Measurements from ENCODE around the gene HNRNPAB. TPM values are rescaled to one million over a fixed set of nuclear protein-coding genes. Genes with fewer than 3 reads are reported as not detected.

The HNRNPAB gene
- total and polyA plus RNA-seq, 9 of the 15 experiments (the other 6 are each of a cell fraction or from before 2014, with no cell fraction given), result 34.6 to 425 (median 236) TPM

DNA sequence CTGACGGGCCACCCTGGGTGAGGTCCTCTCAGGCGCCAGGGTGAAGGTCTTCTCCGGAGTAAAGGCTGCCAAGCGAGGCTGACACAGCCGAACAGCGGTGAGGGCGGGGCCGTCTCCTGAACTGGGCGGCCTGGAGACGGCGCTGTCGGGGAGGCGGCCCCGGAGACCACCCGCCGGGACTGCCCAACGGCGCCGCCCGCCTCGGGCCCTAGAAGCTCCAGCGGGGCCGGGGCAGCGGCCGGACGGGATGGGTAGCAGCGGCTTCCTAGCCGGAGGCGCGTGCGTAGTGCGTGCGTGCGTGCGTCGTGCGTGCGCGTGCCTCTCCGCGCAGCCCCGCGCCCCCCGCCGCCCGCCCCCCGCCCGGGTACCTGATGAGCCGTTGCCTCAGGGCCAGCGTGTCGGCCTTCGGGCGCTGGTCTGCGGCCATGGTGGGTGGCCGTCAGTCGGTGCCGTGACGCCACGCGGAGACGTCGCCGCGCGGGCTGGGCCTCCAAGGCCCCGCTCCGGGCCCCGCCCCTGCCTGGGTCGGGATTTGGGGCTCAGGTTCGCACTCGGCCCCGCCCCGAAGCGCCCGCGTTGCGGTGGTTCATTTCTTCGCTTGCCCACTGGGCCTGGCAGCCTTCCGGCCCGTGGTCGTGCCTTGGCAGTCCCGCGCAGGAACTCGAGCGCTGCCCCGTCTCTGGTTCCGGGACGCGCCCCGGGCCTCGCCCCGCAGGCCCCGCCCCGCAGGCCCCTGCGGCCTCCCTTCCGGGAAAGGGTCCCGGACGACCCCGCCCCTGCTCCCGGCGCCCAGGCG is 28.0 kb downstream of the HNRNPAB start, which contains the start of gene PHYKPL (continued):
- TF ChIP-seq HNRNPL (IDR thresholded peaks at IDR 0.05; ENCODE audit: low read depth, low read length) (peak; percentile 72; the same call in 1 of the 2 replicates), MYC (IDR thresholded peaks at IDR 0.05; ENCODE audit: low read depth, low read length) (peak; percentile 68; the same call in 1 of the 2 replicates), MYC (CRISPR knock-in tag; IDR thresholded peaks at IDR 0.05; ENCODE audit: borderline replicate concordance, low read depth) (no peak), L3MBTL2 (IDR thresholded peaks at IDR 0.05) (peak; percentile 78), POLR2A (conservative IDR thresholded peaks at IDR 0.05) (peak; percentile 76), GATAD2A (IDR thresholded peaks at IDR 0.05) (no peak), SMARCE1 (IDR thresholded peaks at IDR 0.05) (no peak), ATF1 (CRISPR knock-in tag; IDR thresholded peaks at IDR 0.05) (no peak), ATF1 (tag; IDR thresholded peaks at IDR 0.05) (peak; percentile 68), GTF2A2 (tag; IDR thresholded peaks at IDR 0.05) (0 out of 2 replicates have a peak, but pooled peaks have one; percentile 42), SMARCC2 (IDR thresholded peaks at IDR 0.05; ENCODE audit: low read depth) (no peak), KAT2B (IDR thresholded peaks at IDR 0.05; ENCODE audit: low read depth, low read length) (no peak), CAMTA2 (CRISPR knock-in tag; conservative IDR thresholded peaks at IDR 0.05) (no peak), RB1 (IDR thresholded peaks at IDR 0.05; ENCODE audit: low read depth) (0 out of 2 replicates have a peak, but pooled peaks have one; percentile 36), E2F3 (CRISPR knock-in tag; IDR thresholded peaks at IDR 0.05) (no peak), FOXA3 (CRISPR knock-in tag; conservative IDR thresholded peaks at IDR 0.05 in 1 of 2, IDR thresholded peaks at IDR 0.05 in 1 of 2) (0 out of 4 replicates have a peak, but pooled peaks of 1 of the 2 experiments have one; percentile 39)
- TF ChIP-seq, protein P1, sequence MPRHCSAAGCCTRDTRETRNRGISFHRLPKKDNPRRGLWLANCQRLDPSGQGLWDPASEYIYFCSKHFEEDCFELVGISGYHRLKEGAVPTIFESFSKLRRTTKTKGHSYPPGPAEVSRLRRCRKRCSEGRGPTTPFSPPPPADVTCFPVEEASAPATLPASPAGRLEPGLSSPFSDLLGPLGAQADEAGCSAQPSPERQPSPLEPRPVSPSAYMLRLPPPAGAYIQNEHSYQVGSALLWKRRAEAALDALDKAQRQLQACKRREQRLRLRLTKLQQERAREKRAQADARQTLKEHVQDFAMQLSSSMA (CRISPR knock-in tag; IDR thresholded peaks at IDR 0.05), result no peak
- TF ChIP-seq, protein P2, sequence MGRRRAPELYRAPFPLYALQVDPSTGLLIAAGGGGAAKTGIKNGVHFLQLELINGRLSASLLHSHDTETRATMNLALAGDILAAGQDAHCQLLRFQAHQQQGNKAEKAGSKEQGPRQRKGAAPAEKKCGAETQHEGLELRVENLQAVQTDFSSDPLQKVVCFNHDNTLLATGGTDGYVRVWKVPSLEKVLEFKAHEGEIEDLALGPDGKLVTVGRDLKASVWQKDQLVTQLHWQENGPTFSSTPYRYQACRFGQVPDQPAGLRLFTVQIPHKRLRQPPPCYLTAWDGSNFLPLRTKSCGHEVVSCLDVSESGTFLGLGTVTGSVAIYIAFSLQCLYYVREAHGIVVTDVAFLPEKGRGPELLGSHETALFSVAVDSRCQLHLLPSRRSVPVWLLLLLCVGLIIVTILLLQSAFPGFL (CRISPR knock-in tag; IDR thresholded peaks at IDR 0.05), result 0 out of 2 replicates have a peak, but pooled peaks have one; percentile 78
- TF ChIP-seq, protein P3, sequence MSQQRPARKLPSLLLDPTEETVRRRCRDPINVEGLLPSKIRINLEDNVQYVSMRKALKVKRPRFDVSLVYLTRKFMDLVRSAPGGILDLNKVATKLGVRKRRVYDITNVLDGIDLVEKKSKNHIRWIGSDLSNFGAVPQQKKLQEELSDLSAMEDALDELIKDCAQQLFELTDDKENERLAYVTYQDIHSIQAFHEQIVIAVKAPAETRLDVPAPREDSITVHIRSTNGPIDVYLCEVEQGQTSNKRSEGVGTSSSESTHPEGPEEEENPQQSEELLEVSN (IDR thresholded peaks at IDR 0.05; ENCODE audit: borderline replicate concordance in 1 of 2, extremely low read depth in 1 of 2, insufficient read depth in 1 of 2, insufficient read length in 1 of 2, low read depth in 1 of 2, low read length in 1 of 2, poor library complexity in 1 of 2, severe bottlenecking in 1 of 2), result peak; percentile 70 to 84
- TF ChIP-seq, protein P4, sequence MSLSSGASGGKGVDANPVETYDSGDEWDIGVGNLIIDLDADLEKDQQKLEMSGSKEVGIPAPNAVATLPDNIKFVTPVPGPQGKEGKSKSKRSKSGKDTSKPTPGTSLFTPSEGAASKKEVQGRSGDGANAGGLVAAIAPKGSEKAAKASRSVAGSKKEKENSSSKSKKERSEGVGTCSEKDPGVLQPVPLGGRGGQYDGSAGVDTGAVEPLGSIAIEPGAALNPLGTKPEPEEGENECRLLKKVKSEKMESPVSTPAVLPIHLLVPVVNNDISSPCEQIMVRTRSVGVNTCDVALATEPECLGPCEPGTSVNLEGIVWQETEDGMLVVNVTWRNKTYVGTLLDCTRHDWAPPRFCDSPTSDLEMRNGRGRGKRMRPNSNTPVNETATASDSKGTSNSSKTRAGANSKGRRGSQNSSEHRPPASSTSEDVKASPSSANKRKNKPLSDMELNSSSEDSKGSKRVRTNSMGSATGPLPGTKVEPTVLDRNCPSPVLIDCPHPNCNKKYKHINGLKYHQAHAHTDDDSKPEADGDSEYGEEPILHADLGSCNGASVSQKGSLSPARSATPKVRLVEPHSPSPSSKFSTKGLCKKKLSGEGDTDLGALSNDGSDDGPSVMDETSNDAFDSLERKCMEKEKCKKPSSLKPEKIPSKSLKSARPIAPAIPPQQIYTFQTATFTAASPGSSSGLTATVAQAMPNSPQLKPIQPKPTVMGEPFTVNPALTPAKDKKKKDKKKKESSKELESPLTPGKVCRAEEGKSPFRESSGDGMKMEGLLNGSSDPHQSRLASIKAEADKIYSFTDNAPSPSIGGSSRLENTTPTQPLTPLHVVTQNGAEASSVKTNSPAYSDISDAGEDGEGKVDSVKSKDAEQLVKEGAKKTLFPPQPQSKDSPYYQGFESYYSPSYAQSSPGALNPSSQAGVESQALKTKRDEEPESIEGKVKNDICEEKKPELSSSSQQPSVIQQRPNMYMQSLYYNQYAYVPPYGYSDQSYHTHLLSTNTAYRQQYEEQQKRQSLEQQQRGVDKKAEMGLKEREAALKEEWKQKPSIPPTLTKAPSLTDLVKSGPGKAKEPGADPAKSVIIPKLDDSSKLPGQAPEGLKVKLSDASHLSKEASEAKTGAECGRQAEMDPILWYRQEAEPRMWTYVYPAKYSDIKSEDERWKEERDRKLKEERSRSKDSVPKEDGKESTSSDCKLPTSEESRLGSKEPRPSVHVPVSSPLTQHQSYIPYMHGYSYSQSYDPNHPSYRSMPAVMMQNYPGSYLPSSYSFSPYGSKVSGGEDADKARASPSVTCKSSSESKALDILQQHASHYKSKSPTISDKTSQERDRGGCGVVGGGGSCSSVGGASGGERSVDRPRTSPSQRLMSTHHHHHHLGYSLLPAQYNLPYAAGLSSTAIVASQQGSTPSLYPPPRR (CRISPR knock-in tag; IDR thresholded peaks at IDR 0.05; ENCODE audit: borderline replicate concordance), result no peak

All from K562 (cell line).